ENCODE results near the gene FAM3D. TPM values are rescaled to one million over a fixed set of nuclear protein-coding genes. Genes with fewer than 3 reads are reported as not detected.
A peak's percentile ranks its signal among the peaks of the same experiment; 100 is the strongest.
"Not testable (repeated sequence)": the region's sequence is repeated elsewhere in the genome, so short reads cannot be mapped to it uniquely, and the experiment has no call there.

The FAM3D gene
- total RNA-seq, 1 donor from 2014 or later, result not detected

- DNase-seq (ENCODE audit: low spot score), result no peak
These were observed 16.9 kb upstream of the FAM3D start for GRCh38 chr3:58683466-58683865.

- no peak for DNase-seq (ENCODE audit: low spot score)
These were observed 16.5 kb upstream of the FAM3D start for GRCh38 chr3:58683001-58683458.

- no peak for DNase-seq (ENCODE audit: low spot score)
These were observed 15.3 kb upstream of the FAM3D start for GRCh38 chr3:58681863-58682262.

GRCh38 chr3:58680879-58681525 is 14.4 kb upstream of the FAM3D start:
- DNase-seq (ENCODE audit: low spot score), result no peak

GRCh38 chr3:58679974-58680666 is 13.5 kb upstream of the FAM3D start:
- no peak for DNase-seq (ENCODE audit: low spot score)

- no peak for DNase-seq (ENCODE audit: low spot score)
These were observed 12.9 kb upstream of the FAM3D start for GRCh38 chr3:58679446-58679845.

GRCh38 chr3:58678177-58678970 is 11.8 kb upstream of the FAM3D start:
- not testable (repeated sequence) for DNase-seq (ENCODE audit: low spot score)

- no peak for DNase-seq (ENCODE audit: low spot score)
These were observed 6.3 kb upstream of the FAM3D start for GRCh38 chr3:58672880-58673279.

- DNase-seq (ENCODE audit: low spot score), result no peak
These were observed 5.9 kb upstream of the FAM3D start for GRCh38 chr3:58672451-58672850.

GRCh38 chr3:58670506-58671135 is 4.0 kb upstream of the FAM3D start:
- no peak for DNase-seq (ENCODE audit: low spot score)

- no peak for DNase-seq (ENCODE audit: low spot score)
These were observed 1.7 kb upstream of the FAM3D start for GRCh38 chr3:58668247-58668646.

- no peak for DNase-seq (ENCODE audit: low spot score)
These were observed 1.1 kb upstream of the FAM3D start for GRCh38 chr3:58667704-58668103.

- no peak for DNase-seq (ENCODE audit: low spot score)
These were observed 655 bp upstream of the FAM3D start for GRCh38 chr3:58667229-58667628.

- DNase-seq (ENCODE audit: low spot score), result no peak
These were observed 1.2 kb downstream of the FAM3D start for GRCh38 chr3:58665405-58665804.

- DNase-seq (ENCODE audit: low spot score), result no peak
These were observed 2.0 kb downstream of the FAM3D start for GRCh38 chr3:58664611-58665010.

GRCh38 chr3:58661836-58662420 is 4.6 kb downstream of the FAM3D start:
- DNase-seq (ENCODE audit: low spot score), result no peak

GRCh38 chr3:58660998-58661397 is 5.6 kb downstream of the FAM3D start:
- no peak for DNase-seq (ENCODE audit: low spot score)

- peak; percentile 15 for DNase-seq (ENCODE audit: low spot score)
These were observed 7.4 kb downstream of the FAM3D start for GRCh38 chr3:58659051-58659675.

GRCh38 chr3:58658508-58658907 is 8.1 kb downstream of the FAM3D start:
- DNase-seq (ENCODE audit: low spot score), result no peak

GRCh38 chr3:58657571-58658141 is 8.9 kb downstream of the FAM3D start:
- no peak for DNase-seq (ENCODE audit: low spot score)

- DNase-seq (ENCODE audit: low spot score), result no peak
These were observed 9.5 kb downstream of the FAM3D start for GRCh38 chr3:58657036-58657520.
